ENCODE data around the gene USPL1.
"Not testable (repeated sequence)": the region's sequence is repeated elsewhere in the genome, so short reads cannot be mapped to it uniquely, and the experiment has no call there.

USPL1 gene

GRCh38 chr13:30641173-30641572, 23.5 kb downstream of the USPL1 start:
- H3K27ac ChIP-seq (ENCODE audit: extremely low read depth, low read depth, low read length); H3K4me1 ChIP-seq (ENCODE audit: control insufficient read depth, insufficient read depth, low read length); H3K9me3 ChIP-seq (ENCODE audit: control insufficient read depth, insufficient read depth, low read depth, low read length); H3K4me3 ChIP-seq (ENCODE audit: low read depth, low read length); CTCF ChIA-PET; POLR2A ChIA-PET: not testable (repeated sequence)
- peaks cover 3 to 54% of the 10 kb centered on the region in 2 experiments for H3K36me3 ChIP-seq (ENCODE audit: control insufficient read depth in 2 of 2, insufficient read depth in 1 of 2, low read length in 2 of 2)
- TF ChIP-seq REST (tag by site-specific recombination; IDR thresholded peaks at IDR 0.05), result peak; percentile 65; the same call in 1 of the 2 replicates

GRCh38 chr13:30645629-30646028, 27.9 kb downstream of the USPL1 start:
- no peak overlapping the region for H3K4me3 ChIP-seq (ENCODE audit: low read depth, low read length)
- ChIA-PET POLR2A (no interaction called here), CTCF (interaction anchor here (0.6 to 0.7 kb wide), 2 partner anchors 130 to 1664 kb away, joined by 3 read pairs; no protein-coding TSS in a partner anchor)
- H3K36me3 ChIP-seq (ENCODE audit: control insufficient read depth in 2 of 2, insufficient read depth in 1 of 2, low read length in 2 of 2), result peaks cover 3 to 91% of the 10 kb centered on the region in 2 experiments
- H3K9me3 ChIP-seq (ENCODE audit: control insufficient read depth, insufficient read depth, low read depth, low read length), result no peaks in the 10 kb centered on the region
- no peak overlapping the region for H3K27ac ChIP-seq (ENCODE audit: extremely low read depth, low read depth, low read length)
- TF ChIP-seq SETDB1 (IDR thresholded peaks at IDR 0.05; ENCODE audit: insufficient read length, low read length), result no peak
- no peaks in the 10 kb centered on the region for H3K4me1 ChIP-seq (ENCODE audit: control insufficient read depth, insufficient read depth, low read length)

GRCh38 chr13:30647420-30647819, 29.7 kb downstream of the USPL1 start:
- CTCF ChIA-PET, result no interaction called here
- Histone ChIP-seq H3K9me3 (ENCODE audit: control insufficient read depth, insufficient read depth, low read depth, low read length) (no peaks in the 10 kb centered on the region), H3K4me3 (ENCODE audit: low read depth, low read length) (no peak overlapping the region), H3K4me1 (ENCODE audit: control insufficient read depth, insufficient read depth, low read length) (no peaks in the 10 kb centered on the region), H3K27ac (ENCODE audit: extremely low read depth, low read depth, low read length) (no peak overlapping the region), H3K36me3 (ENCODE audit: control insufficient read depth in 2 of 2, insufficient read depth in 1 of 2, low read length in 2 of 2) (peaks cover 3 to 83% of the 10 kb centered on the region in 2 experiments)
- TF ChIP-seq ZNF48 (tag by site-specific recombination; IDR thresholded peaks at IDR 0.05), result no peak
- no peak for TF ChIP-seq ZNF530 (tag by site-specific recombination; IDR thresholded peaks at IDR 0.05; ENCODE audit: low read depth)
- TF ChIP-seq, protein P1, sequence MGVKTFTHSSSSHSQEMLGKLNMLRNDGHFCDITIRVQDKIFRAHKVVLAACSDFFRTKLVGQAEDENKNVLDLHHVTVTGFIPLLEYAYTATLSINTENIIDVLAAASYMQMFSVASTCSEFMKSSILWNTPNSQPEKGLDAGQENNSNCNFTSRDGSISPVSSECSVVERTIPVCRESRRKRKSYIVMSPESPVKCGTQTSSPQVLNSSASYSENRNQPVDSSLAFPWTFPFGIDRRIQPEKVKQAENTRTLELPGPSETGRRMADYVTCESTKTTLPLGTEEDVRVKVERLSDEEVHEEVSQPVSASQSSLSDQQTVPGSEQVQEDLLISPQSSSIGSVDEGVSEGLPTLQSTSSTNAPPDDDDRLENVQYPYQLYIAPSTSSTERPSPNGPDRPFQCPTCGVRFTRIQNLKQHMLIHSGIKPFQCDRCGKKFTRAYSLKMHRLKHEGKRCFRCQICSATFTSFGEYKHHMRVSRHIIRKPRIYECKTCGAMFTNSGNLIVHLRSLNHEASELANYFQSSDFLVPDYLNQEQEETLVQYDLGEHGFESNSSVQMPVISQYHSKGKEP (tag by site-specific recombination; IDR thresholded peaks at IDR 0.05), result no peak
- no peak for TF ChIP-seq ZNF155 (tag by site-specific recombination; IDR thresholded peaks at IDR 0.05)
- no peak for TF ChIP-seq ZNF654 (tag by site-specific recombination; IDR thresholded peaks at IDR 0.05; ENCODE audit: low read depth)
- no peak for TF ChIP-seq OVOL3 (tag by site-specific recombination; IDR thresholded peaks at IDR 0.05)
- no peak for TF ChIP-seq PATZ1 (tag by site-specific recombination; IDR thresholded peaks at IDR 0.05)
- no peak for TF ChIP-seq ZNF302 (tag by site-specific recombination; IDR thresholded peaks at IDR 0.05; ENCODE audit: low read depth)
- TF ChIP-seq ZNF830 (tag by site-specific recombination; IDR thresholded peaks at IDR 0.05; ENCODE audit: low read depth), result no peak
- TF ChIP-seq KLF7 (tag by site-specific recombination; IDR thresholded peaks at IDR 0.05; ENCODE audit: borderline replicate concordance), result no peak
- no peak for TF ChIP-seq REPIN1 (tag by site-specific recombination; IDR thresholded peaks at IDR 0.05; ENCODE audit: low read depth)
- no peak for TF ChIP-seq KLF8 (tag by site-specific recombination; IDR thresholded peaks at IDR 0.05)
- no peak for TF ChIP-seq ZNF140 (tag by site-specific recombination; IDR thresholded peaks at IDR 0.05)
- POLR2A ChIA-PET, result no interaction called here
